GM18907 (cell line): Measurements from ENCODE around the gene PLEKHA3.
A peak's percentile ranks its signal among the peaks of the same experiment; 100 is the strongest.
"Not testable (repeated sequence)": the region's sequence is repeated elsewhere in the genome, so short reads cannot be mapped to it uniquely, and the experiment has no call there.

Experiments used
- ATAC-seq: cut with Tn5 transposase; IDR thresholded peaks from one replicate; pipeline ENCODE4 v1.9.1; 2021; ENCODE audit warnings: mild to moderate bottlenecking, moderate library complexity; ENCODE audit not compliant: unreplicated experiment

Gene PLEKHA3

GRCh38 chr2:178522950-178523595, 42.8 kb downstream of the PLEKHA3 start:
- ATAC-seq = peak; percentile 95

- ATAC-seq = peak; percentile 12
Observed at GRCh38 chr2:178523596-178524134, 43.4 kb downstream of the PLEKHA3 start.

GRCh38 chr2:178525010-178525409, 44.8 kb downstream of the PLEKHA3 start:
- ATAC-seq = not testable (repeated sequence)

GRCh38 chr2:178525460-178525859, 45.2 kb downstream of the PLEKHA3 start:
- ATAC-seq = not testable (repeated sequence)

- no peak for ATAC-seq
Observed at GRCh38 chr2:178526256-178526655, 46.0 kb downstream of the PLEKHA3 start.

- ATAC-seq = no peak
Observed at GRCh38 chr2:178527592-178527991, 47.3 kb downstream of the PLEKHA3 start.

GRCh38 chr2:178528647-178529046, 48.4 kb downstream of the PLEKHA3 start:
- ATAC-seq = no peak

GRCh38 chr2:178529194-178529593, 48.9 kb downstream of the PLEKHA3 start:
- ATAC-seq = no peak

- ATAC-seq = no peak
Observed at GRCh38 chr2:178530131-178530530, 49.9 kb downstream of the PLEKHA3 start.

- peak; percentile 96 for ATAC-seq
Observed at GRCh38 chr2:178530625-178531142, 50.4 kb downstream of the PLEKHA3 start.

GRCh38 chr2:178531168-178531567, 50.9 kb downstream of the PLEKHA3 start:
- ATAC-seq = no peak

- ATAC-seq = no peak
Observed at GRCh38 chr2:178536037-178536436, 55.8 kb downstream of the PLEKHA3 start.

- no peak for ATAC-seq
Observed at GRCh38 chr2:178542161-178542560, 61.9 kb downstream of the PLEKHA3 start.

GRCh38 chr2:178542569-178542968, 62.3 kb downstream of the PLEKHA3 start:
- ATAC-seq = no peak

GRCh38 chr2:178550352-178550751, 70.1 kb downstream of the PLEKHA3 start:
- ATAC-seq = no peak

- ATAC-seq = no peak
Observed at GRCh38 chr2:178553047-178553446, 72.8 kb downstream of the PLEKHA3 start.
